Adrenal gland (tissue), 5 donors: ENCODE results near the gene PHF13.

Experiments
- CTCF ChIP-seq, 6 experiments: fragments of 450-650 bp in 4 of 6; fragments of 200-600 bp in 2 of 6; sonication (generic) in 1 of 6; IDR thresholded peaks; 1 replicate in 5 of 6; 2 replicates in 1 of 6; pipeline versions ENCODE4 v1.5.1 to v1.8.0; 2016 to 2021; ENCODE audit warnings: antibody characterized with exemption in 6 of 6, mild to moderate bottlenecking in 2 of 6, moderate library complexity in 1 of 6
- POLR2A ChIP-seq, 2 donors: fragments of 450-650 bp; IDR thresholded peaks; one replicate each; pipeline ENCODE4 v1.6.1; 2017; ENCODE audit warnings: antibody characterized with exemption in 2 of 2, mild to moderate bottlenecking in 2 of 2, moderate library complexity in 1 of 2
- donor health status: DM: no; HTN: no; CAD: no.

- TF ChIP-seq CTCF (IDR thresholded peaks at IDR 0.05) = no peak
- TF ChIP-seq POLR2A (IDR thresholded peaks at IDR 0.05) = no peak
Observed at GRCh38 chr1:6630027-6630426, 16.5 kb downstream of the PHF13 start.
